HG02610 (cell line): Measurements from ENCODE around the gene NCF4.

Experiments used
- ATAC-seq: cut with Tn5 transposase; IDR thresholded peaks from one replicate; pipeline ENCODE4 v1.9.1; 2021; ENCODE audit warnings: mild to moderate bottlenecking, moderate library complexity; ENCODE audit not compliant: unreplicated experiment

The NCF4 gene

DNA sequence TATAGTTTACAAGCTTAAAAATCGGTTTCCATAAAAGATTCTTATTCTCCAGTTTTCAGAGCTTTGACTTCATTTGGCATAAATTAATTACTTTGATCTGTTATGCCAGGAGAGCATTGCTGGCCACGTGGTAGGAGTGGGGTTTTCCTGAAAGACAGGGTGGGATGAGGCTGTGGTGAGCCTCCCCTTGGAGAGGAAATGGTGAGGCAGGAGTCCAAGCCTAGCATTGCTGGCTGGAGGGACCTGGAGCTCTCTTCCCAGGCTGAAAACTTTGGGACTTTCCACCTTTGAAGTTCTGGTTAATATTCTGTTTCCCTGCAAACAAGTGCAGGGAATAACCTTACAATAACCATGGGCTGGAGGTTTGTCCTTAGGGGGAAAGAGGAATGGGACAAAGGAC is 31.5 kb downstream of the NCF4 start:
- no peak for ATAC-seq

DNA sequence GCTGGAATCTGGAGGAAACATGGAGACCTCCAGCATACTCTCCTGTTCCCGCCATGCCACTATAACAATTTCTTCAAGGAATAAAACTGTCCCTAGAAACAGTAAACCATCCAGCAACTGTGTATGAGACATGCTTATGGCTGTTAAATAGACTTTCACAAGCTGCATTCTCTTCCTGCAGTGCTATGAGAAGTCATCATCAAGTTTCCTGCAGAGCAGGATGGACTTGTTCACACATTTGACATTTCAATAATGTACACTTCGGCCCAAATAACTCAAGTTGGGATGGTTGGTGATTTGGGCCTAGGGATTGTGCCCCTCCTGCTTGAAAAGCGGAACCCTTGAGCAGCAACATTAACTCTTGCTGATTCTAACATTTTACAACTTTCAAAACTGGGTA is 32.5 kb downstream of the NCF4 start:
- no peak for ATAC-seq

DNA sequence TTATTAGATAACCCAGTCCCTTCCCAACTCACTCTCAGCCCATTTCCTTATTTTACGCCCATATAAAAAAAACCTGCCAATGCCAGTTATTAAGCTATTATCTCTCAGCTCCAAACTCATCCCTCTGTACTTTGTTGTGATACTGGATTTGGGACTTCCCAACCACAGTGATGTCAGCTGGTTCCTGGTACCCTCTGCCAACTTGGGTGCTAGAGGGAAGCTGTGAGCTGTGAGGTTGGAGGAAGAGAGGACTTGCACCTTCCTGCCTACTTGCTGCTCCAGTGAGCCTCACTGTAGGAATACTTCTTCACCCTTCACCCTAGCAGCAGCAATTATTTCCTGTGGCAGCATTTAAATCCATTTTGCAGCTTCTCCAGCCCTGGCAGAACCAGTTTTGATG is 33.5 kb downstream of the NCF4 start:
- no peak for ATAC-seq

DNA sequence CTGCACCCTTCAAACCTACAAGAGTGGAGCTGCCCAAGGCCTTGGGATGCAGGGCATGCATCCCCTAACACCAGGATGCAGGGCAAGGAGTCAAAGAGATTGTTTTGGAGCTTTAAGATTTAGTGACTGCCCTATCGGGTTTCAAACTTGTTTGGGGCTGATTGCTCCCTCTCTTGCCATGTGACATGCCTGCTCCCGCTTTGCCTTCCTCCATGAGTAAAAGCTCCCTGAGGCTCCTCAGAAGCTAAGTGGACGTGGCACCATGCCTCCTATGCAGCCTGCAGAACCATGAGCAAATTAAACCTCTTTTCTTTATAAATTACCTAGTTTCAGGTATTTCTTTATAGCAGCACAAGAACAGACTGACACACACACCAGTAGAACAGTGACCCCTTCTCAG is 36.8 kb downstream of the NCF4 start:
- no peak for ATAC-seq

DNA sequence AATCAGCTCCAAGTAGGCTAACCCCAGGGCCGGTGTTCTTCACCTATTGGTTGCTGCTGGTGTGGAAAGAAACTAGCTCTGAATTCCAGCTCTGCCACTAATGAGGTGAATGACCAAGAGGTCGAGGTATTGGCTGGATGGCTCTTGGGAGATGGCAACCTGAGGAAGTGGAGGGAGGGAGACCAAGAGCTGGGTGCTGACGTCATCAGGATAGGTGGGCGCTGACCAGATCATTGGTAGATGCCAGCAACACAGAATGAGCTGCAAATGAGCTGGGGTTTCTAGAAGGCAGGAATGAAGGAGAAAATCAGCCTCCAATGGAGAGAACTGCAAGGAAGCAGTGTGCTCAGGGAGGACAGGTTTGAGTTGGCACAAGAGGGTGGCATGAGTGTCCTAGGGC is 37.9 kb downstream of the NCF4 start:
- no peak for ATAC-seq

DNA sequence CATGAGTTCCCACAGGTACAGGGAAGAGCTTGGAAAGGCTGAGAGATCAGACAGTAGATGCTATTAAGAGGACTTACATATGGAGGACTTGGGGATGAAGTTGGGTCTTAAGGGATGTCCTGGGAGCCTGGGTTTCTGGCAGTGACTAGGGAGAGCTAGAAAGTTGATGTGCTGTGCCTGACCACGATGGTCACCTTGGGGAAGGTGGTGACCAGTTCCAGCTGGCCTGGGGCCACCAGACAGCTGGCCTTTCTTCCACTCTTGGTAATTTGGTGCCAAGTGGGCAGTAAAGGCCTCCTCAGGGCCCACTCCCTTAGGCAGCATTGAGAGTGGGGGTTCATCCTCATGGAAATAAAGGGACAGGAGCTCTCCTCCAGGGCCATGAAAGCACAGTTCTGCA is 38.7 kb downstream of the NCF4 start:
- ATAC-seq: no peak

DNA sequence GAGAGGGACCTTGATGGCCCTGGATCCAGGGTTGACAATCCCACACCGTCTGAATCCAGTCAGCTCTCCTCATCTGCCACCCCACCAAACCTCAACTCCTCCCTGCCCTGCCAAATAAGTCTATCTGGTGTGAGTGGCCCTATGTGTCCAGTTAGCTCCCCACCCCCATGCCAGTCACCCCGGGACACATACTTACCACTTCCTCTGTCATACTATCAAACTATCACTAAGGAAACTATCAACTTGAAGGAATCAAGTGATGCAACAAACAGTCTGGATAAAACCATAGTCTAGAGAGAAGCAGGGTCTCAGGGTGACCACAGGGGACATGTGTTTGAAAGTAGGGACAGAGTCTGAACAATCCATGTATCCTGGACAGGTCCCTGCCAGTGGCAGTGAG is 39.4 kb downstream of the NCF4 start:
- ATAC-seq: no peak

DNA sequence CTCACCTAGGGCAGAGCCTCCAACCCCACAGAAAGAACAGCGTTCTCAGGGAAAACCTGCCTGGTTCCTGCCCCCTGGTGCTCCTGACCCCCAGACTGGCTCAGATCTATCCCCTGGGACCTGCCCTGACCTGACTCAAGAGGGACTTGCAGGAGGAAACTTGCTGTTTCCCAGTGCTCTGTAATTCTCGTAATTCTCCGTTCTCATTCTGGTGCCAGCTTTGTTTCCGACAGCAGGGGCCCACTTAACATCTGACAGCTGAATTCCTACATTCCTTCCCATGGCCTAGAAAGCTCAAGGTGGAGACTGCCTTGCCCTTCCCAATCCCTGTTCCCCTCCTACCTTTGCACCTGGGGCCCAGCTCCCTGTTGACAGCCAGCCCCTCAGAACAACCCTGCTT is 40.1 kb downstream of the NCF4 start:
- no peak for ATAC-seq

DNA sequence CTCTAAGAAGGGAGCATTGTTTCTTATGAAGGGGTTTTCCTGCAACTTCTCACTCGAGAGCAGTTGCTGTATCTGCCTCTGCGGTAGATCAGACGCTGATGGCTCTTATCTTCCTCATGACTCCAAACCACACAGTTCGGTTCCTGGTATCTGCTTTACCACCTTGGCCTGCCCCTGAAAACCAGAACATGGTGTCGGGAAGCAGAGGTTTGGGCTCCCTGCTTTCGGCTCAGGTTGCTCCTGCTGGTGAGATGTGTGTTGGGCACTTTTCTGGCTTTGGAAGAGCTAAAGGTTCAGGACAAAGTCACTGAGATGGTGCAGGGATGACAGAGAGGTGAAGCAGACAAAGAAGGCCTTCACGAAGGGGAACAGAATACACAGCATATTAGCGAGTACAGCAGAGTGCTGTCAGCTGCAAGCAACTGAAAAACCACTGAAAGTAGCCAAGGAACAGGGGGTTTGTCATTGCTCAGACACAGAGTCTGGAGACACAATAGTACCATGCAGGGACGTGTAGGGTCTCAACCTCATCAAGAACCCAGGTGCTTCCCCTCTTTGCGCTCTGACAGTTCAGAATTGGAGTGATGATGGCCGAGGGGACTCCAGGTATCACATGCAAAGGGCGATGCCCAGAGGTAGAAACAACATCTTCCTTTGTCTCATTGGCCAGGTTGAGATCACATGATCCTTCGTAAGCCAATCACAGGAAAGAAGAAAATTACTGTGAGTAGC is 40.8 kb downstream of the NCF4 start:
- ATAC-seq: peak; percentile 56

DNA sequence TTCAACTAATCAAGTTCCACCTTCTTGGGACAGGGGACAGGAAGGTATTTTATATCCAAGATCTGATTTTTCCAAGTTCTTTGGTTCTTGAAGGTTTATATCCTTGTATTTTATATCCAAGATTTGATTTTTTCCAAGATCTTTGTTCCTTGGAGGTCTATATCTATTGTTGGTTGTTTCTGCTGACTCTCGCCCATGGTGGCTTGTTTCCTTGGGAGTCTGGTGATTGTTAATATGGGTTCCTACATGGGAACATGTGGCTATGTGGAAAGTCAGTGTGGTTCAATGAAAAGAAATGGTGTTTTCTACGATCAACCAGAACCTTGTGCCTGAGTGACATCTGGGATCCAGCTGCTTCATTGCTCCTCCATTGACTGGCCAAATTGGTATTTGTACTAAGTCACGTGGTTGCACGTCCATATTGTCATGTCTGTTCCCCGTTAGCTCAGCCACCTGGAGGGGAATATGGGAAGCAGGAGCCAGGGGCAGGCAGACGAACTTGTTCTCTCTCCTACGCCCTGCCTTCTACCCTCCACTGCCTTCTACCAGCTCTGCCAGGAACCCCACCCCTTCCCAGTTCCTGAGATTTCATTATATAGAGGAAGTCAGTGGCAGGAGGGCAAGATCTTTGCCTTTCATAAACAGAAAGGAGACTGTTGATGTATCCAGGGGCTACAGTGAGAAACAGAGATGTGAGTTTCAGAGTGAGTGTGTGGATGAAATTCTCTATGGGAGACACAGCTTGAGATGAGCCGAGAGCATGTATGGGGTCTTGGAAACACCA is 41.5 kb downstream of the NCF4 start:
- ATAC-seq: no peak

DNA sequence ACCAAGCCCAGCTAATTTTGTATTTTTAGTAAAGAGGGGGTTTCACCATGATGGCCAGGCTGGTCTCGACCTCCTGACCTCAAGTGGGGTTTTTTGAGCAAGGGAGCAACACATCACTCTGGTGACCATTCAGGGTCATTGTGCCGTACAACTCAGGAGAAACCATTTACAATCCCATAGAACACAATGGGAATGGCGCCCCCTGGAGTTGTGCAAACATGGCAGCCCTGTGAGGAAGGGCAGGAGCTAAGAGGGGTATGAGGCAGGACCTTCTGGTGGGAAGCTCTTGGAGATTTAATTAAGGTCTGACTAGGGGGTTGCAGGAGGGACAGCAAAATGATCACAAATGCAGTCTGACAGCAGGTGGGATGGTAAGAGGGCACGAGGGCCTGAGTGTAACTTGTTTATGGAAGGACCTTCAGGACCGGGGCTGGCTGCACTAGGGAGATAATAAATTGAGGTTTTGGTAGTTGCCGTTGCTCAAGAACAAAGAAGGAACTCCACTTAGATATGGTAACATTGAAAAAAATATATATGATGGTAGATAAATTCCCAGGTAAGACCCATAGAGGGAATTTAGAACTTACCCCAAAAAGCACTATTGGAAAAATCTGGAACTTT is 43.6 kb downstream of the NCF4 start:
- ATAC-seq: no peak

DNA sequence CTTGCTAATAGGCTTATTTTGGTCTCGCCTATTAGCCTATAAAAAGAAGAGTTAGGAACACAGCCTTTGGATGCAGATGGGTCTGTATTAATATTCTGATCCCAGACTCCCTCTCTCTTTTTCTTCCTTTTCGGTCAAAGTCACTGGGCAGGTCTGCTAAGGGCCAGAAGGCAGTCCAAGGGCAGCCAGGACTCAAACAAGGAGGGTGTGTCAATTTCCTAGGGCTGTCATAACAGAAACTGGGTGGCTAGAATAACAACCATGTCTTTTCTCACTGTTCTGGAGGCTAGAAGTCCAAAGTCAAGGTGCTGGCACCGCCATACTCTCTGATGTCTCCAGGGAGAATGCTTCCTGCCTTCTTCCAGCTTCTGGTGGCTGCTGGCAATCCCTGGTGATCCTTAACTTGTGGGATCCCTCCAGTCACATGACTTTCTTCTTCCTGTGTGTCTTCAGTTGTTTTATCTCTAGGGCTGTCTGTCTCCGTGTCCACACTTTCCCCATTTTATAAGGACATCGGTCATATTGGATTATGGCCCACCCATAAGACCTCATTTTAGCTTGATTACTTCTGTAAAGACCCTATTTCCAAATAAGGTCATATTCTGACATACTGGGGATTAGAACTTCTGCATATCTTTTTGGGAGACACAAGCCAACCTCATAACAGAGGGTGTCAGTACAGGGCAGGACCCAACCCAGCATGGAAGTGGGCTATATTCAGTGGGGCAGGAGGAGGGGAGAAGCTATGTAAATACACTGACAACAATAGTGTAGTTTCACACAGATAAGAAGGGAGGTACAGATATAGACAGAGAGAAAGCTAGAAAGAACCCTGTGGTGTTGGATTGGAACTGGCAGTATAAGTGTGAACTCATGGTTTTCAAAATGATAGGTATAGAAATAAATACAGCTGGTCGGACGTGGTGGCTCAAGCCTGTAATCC is 46.7 kb downstream of the NCF4 start:
- no peak for ATAC-seq

DNA sequence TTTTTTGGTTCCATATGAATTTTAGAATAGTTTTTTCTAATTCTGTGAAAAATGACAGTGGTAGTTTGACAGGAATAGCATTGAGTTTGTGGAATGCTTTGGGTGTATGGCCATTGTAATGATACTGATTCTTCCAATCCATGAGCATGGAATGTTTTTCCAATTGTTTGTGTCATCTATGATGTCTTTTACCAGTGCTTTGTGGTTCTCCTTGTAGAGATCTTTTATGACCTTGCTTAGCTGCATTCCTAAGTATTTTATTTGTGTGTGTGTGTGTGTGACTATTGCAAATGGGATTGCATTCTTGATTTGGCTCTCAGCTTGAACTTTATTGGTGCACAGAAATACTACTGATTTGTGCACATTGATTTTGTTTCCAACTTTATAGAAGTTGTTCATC is 49.7 kb downstream of the NCF4 start:
- ATAC-seq: no peak

DNA sequence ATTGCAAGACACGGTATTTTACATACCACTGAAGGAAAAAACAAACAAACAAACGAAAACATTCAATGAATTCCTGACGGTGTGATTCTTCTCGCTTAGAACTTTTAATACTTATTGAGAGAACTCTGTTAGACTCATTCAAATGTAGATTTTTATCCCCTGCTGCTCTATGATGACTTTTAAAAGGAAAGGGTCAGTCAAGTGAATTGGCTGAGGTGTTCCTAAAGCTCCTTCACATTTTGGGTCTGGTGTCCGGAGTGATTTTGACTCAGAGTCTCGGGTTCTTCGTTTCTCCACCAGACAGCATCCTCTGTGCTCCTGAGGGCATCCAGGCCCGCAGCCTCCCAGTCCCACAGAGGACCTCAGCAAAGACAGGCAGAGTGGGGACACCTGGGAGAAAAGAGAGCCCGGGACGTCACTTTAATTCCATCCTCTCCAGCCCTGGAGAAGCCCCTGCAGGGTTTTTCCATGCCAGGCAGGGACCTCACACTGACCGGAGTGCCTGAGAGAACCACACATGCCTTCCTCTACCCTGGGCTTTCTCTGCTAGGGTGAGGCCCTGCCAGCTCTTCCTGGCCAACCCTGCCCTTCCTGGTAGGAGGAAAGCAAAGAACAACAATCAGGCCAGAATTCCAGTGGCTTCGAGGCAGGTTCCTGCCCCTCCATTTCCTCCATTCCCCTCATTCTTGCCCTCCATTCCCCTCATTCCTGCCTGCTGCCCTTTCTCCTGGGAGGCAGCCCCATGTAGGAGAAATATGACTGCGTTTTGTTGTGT is 51.3 kb downstream of the NCF4 start:
- no peak for ATAC-seq

DNA sequence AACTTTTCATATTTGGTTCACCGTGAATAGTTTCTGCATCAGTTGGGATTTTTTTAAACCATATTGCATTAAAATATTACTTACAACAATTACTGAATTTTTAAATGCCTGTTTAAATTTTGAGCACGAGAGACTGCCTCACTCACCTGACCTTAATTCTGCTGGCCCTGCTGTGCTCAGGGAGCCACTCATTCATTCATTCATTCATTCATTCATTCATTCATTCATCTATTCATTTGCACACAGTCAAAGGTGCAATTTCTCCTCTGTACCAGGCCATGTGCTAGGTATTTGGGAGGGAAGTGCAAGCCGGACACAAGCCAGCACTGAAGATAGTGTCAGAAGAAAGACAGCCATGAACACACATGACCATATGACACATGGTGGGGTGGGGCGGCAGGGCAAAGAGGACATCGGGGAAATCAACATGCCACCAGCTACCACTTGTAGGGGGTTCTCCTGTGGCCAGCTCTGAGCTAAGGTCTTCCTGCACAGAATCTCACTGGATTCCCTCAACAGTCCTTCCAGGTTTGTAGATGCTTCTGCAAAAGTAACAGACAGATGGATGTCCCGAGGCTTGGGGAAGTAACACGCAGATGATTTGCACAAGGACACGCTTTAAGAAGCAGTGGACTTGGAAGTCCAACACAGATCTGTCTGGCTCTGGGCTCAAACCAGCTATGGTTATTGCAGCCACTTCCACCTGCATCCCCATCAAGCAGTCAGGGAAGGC is 52.1 kb downstream of the NCF4 start:
- no peak for ATAC-seq

DNA sequence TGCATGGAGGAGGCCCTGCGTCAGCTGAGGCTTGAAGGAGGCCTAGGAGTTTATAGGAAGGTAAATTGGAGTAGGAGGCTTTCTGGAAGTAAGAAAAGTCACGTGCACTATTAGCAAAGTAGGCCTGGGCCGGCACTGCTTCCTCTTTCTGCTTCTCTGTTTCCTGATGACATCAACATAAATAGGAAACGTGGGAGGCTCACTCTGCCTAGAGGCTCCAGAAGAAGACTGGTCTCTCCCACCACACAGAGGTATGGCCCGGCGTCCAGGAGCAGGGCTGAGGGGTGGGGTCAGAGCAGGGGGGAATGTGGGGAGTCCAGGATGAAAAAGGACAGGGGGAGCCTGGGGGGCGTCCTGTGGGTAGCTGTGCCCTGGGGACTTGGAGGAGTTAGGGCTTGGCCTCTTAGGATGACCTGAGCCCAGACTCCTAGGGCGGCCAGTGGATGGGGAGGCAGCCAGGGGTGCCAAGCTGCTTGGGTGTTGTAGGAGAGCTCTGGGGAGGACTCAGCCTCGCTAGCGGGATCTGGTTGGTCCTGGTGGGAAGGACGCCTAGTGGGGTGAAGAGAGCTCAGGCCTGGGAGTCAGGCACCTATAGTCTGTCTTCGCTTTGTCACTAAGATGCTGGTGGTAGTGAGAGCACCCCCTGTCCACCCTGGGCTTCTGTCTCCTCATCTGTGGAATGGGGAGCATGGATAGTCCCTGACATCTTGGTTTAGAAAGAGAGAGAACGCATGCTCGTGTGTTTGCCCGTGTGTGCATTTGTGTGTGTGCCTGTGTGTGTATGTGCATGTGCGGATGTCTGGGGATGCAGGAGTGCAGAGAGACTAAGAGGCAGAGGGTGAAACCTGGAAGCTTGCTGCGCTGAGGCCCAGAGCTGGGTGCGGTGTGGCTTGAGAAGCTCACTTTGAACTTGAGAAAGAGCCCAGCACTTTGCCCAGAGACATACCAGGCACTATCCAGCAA is 52.9 kb downstream of the NCF4 start, which contains the start of gene CSF2RB:
TSS of gene CSF2RB (plus strand) at position 202 of the 963 bp plus-strand sequence. CDS start 8,580 bp downstream, outside the sequence.
- ATAC-seq: peak; percentile 39

DNA sequence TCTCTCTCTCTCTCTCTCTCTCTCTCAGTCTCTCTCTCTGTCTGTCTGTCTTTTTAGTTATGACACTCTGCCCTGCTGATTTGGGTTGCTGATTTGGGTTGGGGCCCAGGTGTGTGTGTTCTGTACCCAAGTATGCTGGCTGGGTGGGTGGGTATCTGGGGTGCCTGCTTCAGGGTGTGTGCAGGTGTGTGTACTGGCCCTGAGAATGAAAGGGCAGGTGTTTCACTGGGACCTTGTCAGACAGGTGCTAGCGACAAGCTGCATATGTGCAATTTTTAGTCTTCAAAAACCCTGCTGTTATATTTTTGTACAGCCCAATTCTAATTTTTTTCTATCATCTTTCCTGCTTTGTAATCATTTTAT is 53.6 kb downstream of the NCF4 start:
- no peak for ATAC-seq

DNA sequence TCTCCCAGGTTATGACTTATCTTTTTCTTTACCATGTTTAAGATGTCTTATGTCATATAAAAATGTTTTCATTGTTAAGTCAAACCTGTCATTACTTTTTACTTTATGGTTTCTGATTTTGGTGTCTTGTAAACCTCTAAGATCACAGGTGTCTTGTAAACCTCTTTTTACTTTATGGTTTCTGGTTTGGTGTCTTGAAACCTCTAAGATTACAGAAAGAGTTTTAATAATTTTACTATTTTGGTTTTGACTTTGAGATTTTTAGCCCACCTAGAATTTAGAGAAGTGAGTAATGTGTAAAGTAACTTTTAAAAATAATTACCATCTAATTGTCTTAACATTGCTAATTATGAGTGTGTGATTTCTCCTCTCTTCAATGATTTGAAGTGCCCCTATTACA is 55.2 kb downstream of the NCF4 start:
- no peak for ATAC-seq
